Neural cell (in vitro differentiated cells): ENCODE data around the gene SALL3. TPM values are rescaled to one million over a fixed set of nuclear protein-coding genes. Genes with fewer than 3 reads are reported as not detected.

ENCODE experiments used
- H2AFZ ChIP-seq: fragments of 200-600, 300-800 bp; sonication (generic), shearing (Covaris generic); 2 replicates; pipeline ENCODE4 v1.6.0; 2014; ENCODE audit warnings: low read depth, mild to moderate bottlenecking, antibody characterized with exemption, low read length, moderate library complexity
- H3F3A ChIP-seq: fragments of 200-600 bp; shearing (Covaris generic); 2 replicates; pipeline ENCODE4 v1.6.1; 2016; ENCODE audit warnings: mild to moderate bottlenecking, moderate library complexity, mixed read lengths, antibody characterized with exemption, low read length; ENCODE audit not compliant: insufficient read depth, poor library complexity, severe bottlenecking
- H3K27ac ChIP-seq: fragments of 200-600, 300-800 bp; sonication (generic), shearing (Covaris generic); 2 replicates; pipeline ENCODE4 v1.5.1; 2014; ENCODE audit warnings: mild to moderate bottlenecking, low read length, moderate library complexity
- H3K27me3 ChIP-seq: fragments of 300-800, 200-600 bp; sonication (generic), shearing (Covaris generic); 2 replicates; pipeline ENCODE4 v1.6.0; 2014; ENCODE audit warnings: mild to moderate bottlenecking, low read depth, low read length, moderate library complexity; ENCODE audit not compliant: insufficient read depth
- H3K36me3 ChIP-seq: fragments of 300-800, 200-600 bp; sonication (generic), shearing (Covaris generic); 2 replicates; pipeline ENCODE4 v1.5.1; 2014; ENCODE audit warnings: mild to moderate bottlenecking, antibody characterized with exemption, low read length, moderate library complexity; ENCODE audit not compliant: insufficient read depth
- H3K4me2 ChIP-seq: fragments of 300-800, 200-600 bp; sonication (generic), shearing (Covaris generic); 2 replicates; pipeline ENCODE4 v1.6.0; 2014; ENCODE audit warnings: mild to moderate bottlenecking, low read length
- H3K4me3 ChIP-seq: fragments of 300-800, 200-600 bp; sonication (generic), shearing (Covaris generic); 2 replicates; pipeline ENCODE4 v1.5.1; 2014; ENCODE audit warnings: mild to moderate bottlenecking, low read length, moderate library complexity
- H3K79me2 ChIP-seq: fragments of 200-600 bp; shearing (Covaris generic); replicated peaks from 2 replicates; pipeline ENCODE4 v1.6.0; 2014; ENCODE audit warnings: mild to moderate bottlenecking, low read length, moderate library complexity; ENCODE audit not compliant: insufficient read depth
- H3K9ac ChIP-seq: fragments of 300-800, 200-600 bp; sonication (generic), shearing (Covaris generic); 2 replicates; pipeline ENCODE4 v1.6.1; 2016; ENCODE audit warnings: mild to moderate bottlenecking, low read length, mixed read lengths
- H3K9me2 ChIP-seq: fragments of 200-600 bp; shearing (Covaris generic); 2 replicates; pipeline ENCODE4 v1.6.1; 2016; ENCODE audit warnings: mild to moderate bottlenecking, low read length, mixed read lengths; ENCODE audit not compliant: insufficient read depth
- H3K9me3 ChIP-seq: fragments of 200-600, 300-800 bp; sonication (generic), shearing (Covaris generic); 2 replicates; pipeline ENCODE4 v1.6.1; 2016; ENCODE audit warnings: mild to moderate bottlenecking, mixed run types, low read length, moderate library complexity, mixed read lengths
- H4K20me1 ChIP-seq: fragments of 200-600 bp; shearing (Covaris generic); 2 replicates; pipeline ENCODE4 v1.6.1; 2016; ENCODE audit warnings: mild to moderate bottlenecking, mixed run types; ENCODE audit not compliant: insufficient read depth
- EP300 ChIP-seq: fragments of 450-650 bp; conservative IDR thresholded peaks from 2 replicates; pipeline ENCODE4 v1.6.1; 2014; ENCODE audit warnings: antibody characterized with exemption, mild to moderate bottlenecking, moderate library complexity; ENCODE audit not compliant: poor library complexity, severe bottlenecking
- EZH2 ChIP-seq: fragments of 200-600, 300-800 bp; shearing (Covaris generic), sonication (generic); IDR thresholded peaks from 2 replicates; pipeline ENCODE4 v1.6.1; 2014; ENCODE audit warnings: antibody characterized with exemption, low read length, borderline replicate concordance, mild to moderate bottlenecking; ENCODE audit not compliant: insufficient read depth, poor library complexity, severe bottlenecking
- MXI1 ChIP-seq: fragments of 450-650 bp; conservative IDR thresholded peaks from 2 replicates; pipeline ENCODE4 v1.6.1; 2014; ENCODE audit warnings: antibody characterized with exemption, mild to moderate bottlenecking; ENCODE audit not compliant: poor library complexity, severe bottlenecking
- POLR2AphosphoS5 ChIP-seq: IDR thresholded peaks from 2 replicates; pipeline ENCODE4 v1.6.1; 2012
- RAD21 ChIP-seq: fragments of 450-650 bp; conservative IDR thresholded peaks from 2 replicates; pipeline ENCODE4 v1.6.1; 2014; ENCODE audit warnings: antibody characterized with exemption, mild to moderate bottlenecking, moderate library complexity
- SMC3 ChIP-seq: fragments of 450-650 bp; conservative IDR thresholded peaks from 2 replicates; pipeline ENCODE4 v1.6.1; 2014; ENCODE audit warnings: antibody characterized with exemption, mild to moderate bottlenecking, moderate library complexity; ENCODE audit not compliant: poor library complexity
- TAF1 ChIP-seq: IDR thresholded peaks from 2 replicates; pipeline ENCODE4 v1.6.1; 2012; ENCODE audit warnings: low read depth
- polyA plus RNA-seq: library from polyadenylated mRNA; depleted of rRNA; stranded (reverse); fragments of >200 nt; gene quantifications from 2 replicates; pipeline ENCODE4 v1.2.3, GENCODE V29; 2014
- TF ChIP-seq, protein P1 (sequence below): fragments of 450-650 bp; IDR thresholded peaks from 2 replicates; pipeline ENCODE4 v1.5.1; 2014; ENCODE audit warnings: antibody characterized with exemption, mild to moderate bottlenecking, moderate library complexity; ENCODE audit not compliant: poor library complexity, severe bottlenecking
- TF ChIP-seq, protein P2 (sequence below): IDR thresholded peaks from 2 replicates; pipeline ENCODE4 v1.6.1; 2012; ENCODE audit warnings: borderline replicate concordance

The SALL3 gene
- polyA plus RNA-seq, 1 donor from 2014 or later: 0.16 TPM

DNA sequence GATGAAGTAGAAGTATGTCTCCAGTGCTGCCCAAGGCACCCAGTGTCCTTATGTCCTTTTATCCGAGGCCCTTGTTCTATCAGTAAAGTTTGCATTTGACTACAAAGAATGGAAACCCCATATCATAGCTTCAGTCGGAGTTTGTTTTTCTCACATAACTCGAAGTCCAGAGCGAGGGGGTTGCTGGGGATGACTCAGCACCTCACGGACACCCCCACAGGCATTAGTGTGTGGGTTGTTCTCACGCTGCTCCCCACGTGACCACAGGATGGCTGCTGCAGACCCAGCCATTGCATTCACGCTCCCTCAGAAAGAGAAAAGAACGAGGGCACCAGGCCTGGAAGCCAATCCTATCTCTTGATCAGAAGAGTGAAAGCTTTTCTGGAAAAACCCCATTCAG, 27.8 kb downstream of the SALL3 start:
- Histone ChIP-seq H3K36me3 (no peaks in the 10 kb centered on the region), H2AFZ (no peak overlapping the region), H3K9me2 (no peaks in the 10 kb centered on the region), H3K79me2 (no peaks in the 10 kb centered on the region), H3K9me3 (no peaks in the 10 kb centered on the region), H3K27ac (no peak overlapping the region), H3K27me3 (no peaks in the 10 kb centered on the region), H3K4me3 (no peak overlapping the region), H4K20me1 (no peaks in the 10 kb centered on the region), H3K9ac (no peak overlapping the region), H3F3A (no peaks in the 10 kb centered on the region), H3K4me2 (no peak overlapping the region)
- TF ChIP-seq, protein P1, sequence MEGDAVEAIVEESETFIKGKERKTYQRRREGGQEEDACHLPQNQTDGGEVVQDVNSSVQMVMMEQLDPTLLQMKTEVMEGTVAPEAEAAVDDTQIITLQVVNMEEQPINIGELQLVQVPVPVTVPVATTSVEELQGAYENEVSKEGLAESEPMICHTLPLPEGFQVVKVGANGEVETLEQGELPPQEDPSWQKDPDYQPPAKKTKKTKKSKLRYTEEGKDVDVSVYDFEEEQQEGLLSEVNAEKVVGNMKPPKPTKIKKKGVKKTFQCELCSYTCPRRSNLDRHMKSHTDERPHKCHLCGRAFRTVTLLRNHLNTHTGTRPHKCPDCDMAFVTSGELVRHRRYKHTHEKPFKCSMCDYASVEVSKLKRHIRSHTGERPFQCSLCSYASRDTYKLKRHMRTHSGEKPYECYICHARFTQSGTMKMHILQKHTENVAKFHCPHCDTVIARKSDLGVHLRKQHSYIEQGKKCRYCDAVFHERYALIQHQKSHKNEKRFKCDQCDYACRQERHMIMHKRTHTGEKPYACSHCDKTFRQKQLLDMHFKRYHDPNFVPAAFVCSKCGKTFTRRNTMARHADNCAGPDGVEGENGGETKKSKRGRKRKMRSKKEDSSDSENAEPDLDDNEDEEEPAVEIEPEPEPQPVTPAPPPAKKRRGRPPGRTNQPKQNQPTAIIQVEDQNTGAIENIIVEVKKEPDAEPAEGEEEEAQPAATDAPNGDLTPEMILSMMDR: no peak
- TF ChIP-seq RAD21 (no peak), EZH2 (no peak)

DNA sequence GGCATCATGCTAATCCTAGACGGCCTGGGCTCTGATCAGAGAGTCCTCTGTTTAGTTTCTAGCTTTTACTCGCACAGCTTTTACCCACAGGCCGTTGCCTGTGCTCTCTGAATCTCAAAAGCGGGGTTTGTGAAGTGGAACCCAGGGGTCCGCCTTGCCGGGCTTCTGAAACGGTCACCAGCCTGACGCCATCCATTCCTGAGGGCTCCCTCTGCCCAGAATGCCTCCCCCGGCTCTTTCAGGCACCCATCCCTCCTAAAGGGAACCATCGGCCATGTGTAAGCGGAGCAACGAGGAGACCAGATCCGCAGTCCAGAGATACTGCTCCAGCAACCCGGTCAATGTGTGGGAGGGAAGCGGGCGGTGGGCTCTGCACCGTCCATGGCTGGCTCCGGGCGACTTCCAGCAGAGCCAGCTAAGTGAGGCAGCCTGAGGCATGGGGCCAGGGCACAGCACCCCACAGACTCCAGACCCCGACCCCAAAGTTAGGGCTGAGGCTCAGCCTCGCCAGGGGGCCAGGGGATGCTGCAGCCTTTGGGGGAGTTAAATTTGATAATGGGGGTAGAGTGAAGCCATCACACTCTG, 28.8 kb downstream of the SALL3 start:
- Histone ChIP-seq H3K4me3 (no peak overlapping the region), H3K27me3 (no peaks in the 10 kb centered on the region), H3F3A (no peaks in the 10 kb centered on the region), H4K20me1 (no peaks in the 10 kb centered on the region), H3K9ac (no peak overlapping the region), H3K79me2 (no peaks in the 10 kb centered on the region), H2AFZ (no peak overlapping the region), H3K4me2 (no peak overlapping the region), H3K9me3 (no peaks in the 10 kb centered on the region), H3K27ac (no peak overlapping the region), H3K36me3 (no peaks in the 10 kb centered on the region), H3K9me2 (no peaks in the 10 kb centered on the region)
- TF ChIP-seq POLR2AphosphoS5 (no peak), MXI1 (no peak), RAD21 (no peak)

DNA sequence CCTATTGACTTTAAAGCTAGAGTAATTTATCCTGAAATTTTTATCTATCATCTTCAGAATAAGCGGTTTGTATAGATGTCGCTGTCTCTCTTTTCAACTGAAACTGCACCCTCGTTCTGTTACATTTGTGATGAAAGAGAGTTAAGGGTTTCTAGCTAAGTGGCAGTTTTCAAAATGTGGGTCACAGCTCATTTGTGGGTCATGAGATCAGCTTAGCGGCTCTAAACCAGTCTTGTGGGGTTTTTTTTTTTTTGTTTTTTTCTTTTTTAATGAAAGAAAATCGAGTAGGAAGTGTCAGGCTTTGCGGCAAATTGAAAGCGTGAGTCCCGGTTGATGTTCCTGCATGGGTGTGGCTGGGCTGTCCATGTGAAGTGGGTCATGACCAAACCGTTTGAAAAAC, 31.2 kb downstream of the SALL3 start:
- H3K36me3 ChIP-seq: no peaks in the 10 kb centered on the region
- no peaks in the 10 kb centered on the region for H3K79me2 ChIP-seq
- H3F3A ChIP-seq: no peaks in the 10 kb centered on the region
- H4K20me1 ChIP-seq: no peaks in the 10 kb centered on the region
- H3K4me3 ChIP-seq: no peak overlapping the region
- TF ChIP-seq SMC3 (no peak), MXI1 (no peak), POLR2AphosphoS5 (no peak), EP300 (no peak), RAD21 (no peak), EZH2 (no peak), TAF1 (no peak)
- TF ChIP-seq, protein P1: no peak
- TF ChIP-seq, protein P2, sequence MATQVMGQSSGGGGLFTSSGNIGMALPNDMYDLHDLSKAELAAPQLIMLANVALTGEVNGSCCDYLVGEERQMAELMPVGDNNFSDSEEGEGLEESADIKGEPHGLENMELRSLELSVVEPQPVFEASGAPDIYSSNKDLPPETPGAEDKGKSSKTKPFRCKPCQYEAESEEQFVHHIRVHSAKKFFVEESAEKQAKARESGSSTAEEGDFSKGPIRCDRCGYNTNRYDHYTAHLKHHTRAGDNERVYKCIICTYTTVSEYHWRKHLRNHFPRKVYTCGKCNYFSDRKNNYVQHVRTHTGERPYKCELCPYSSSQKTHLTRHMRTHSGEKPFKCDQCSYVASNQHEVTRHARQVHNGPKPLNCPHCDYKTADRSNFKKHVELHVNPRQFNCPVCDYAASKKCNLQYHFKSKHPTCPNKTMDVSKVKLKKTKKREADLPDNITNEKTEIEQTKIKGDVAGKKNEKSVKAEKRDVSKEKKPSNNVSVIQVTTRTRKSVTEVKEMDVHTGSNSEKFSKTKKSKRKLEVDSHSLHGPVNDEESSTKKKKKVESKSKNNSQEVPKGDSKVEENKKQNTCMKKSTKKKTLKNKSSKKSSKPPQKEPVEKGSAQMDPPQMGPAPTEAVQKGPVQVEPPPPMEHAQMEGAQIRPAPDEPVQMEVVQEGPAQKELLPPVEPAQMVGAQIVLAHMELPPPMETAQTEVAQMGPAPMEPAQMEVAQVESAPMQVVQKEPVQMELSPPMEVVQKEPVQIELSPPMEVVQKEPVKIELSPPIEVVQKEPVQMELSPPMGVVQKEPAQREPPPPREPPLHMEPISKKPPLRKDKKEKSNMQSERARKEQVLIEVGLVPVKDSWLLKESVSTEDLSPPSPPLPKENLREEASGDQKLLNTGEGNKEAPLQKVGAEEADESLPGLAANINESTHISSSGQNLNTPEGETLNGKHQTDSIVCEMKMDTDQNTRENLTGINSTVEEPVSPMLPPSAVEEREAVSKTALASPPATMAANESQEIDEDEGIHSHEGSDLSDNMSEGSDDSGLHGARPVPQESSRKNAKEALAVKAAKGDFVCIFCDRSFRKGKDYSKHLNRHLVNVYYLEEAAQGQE: no peak
- no peaks in the 10 kb centered on the region for H3K9me2 ChIP-seq
- H3K9ac ChIP-seq: no peak overlapping the region
- no peak overlapping the region for H3K27ac ChIP-seq
- no peak overlapping the region for H3K4me2 ChIP-seq
- H2AFZ ChIP-seq: no peak overlapping the region
- H3K27me3 ChIP-seq: no peaks in the 10 kb centered on the region
- H3K9me3 ChIP-seq: no peaks in the 10 kb centered on the region
